Naive thymus-derived CD4-positive, alpha-beta T cell (primary cell): Measurements from ENCODE around the gene TKTL2. TPM values are rescaled to one million over a fixed set of nuclear protein-coding genes. Genes with fewer than 3 reads are reported as not detected.

Experiments used
- polyA plus RNA-seq, 2 donors: library from polyadenylated mRNA; unstranded; fragments of 300-500 nt; fragmentation: Illumina TruSeq; gene quantifications; one replicate each; pipeline ENCODE4 v1.2.3, GENCODE V29; 2021
- total RNA-seq, 6 experiments: library from RNA in 5 of 6; stranded (reverse) in 5 of 6; gene quantifications; 1 replicate in 5 of 6; 2 replicates in 1 of 6; pipeline ENCODE4 v1.2.3 and lab custom pipeline; 2021 to 2026

Gene TKTL2
- total and polyA plus RNA-seq, 7 experiments from 2014 or later, result 0.32 TPM; not detected in 6

Other genes with a start within 250 kb of the TKTL2 start
- not detected for gene NPY1R, start 141.2 kb downstream of the TKTL2 start, total RNA-seq
- not detected for gene NPY1R, start 141.2 kb downstream of the TKTL2 start, polyA plus RNA-seq
- not detected for gene NPY5R, start 129.9 kb downstream of the TKTL2 start, total RNA-seq
- gene NPY5R, start 129.9 kb downstream of the TKTL2 start, polyA plus RNA-seq, result not detected
- 10 to 100 TPM; 10.5 to 38.7 (median 20.7) TPM for gene TMA16, start 20.9 kb upstream of the TKTL2 start, total RNA-seq
- gene TMA16, start 20.9 kb upstream of the TKTL2 start, polyA plus RNA-seq, result 10 to 100 TPM; 10.1 to 13.4 TPM